GM18526 (cell line): ENCODE results near the gene KDM5A.

Source experiments
- POLR2A ChIP-seq: IDR thresholded peaks from 3 replicates; pipeline ENCODE4 v1.6.1; 2011; ENCODE audit not compliant: insufficient read length; ENCODE audit errors: extremely low read depth

KDM5A gene

DNA sequence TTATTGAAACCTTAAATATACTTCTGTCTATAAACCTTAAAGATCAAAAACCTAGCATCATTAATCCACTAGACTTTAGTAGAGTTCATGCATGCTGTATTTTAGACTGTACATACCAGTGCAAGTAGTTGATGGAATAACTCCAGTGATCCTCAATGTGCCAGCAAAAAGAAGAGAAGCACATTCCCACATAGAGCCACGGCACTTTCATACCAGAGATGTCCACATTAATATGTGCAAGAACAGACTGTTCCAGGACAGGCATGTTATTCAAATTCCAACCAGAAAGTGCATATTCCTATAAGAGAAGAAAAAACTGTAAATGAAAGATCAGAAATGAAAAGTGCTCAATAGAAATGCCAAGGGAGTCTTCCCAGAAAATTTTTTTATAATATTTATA, 55.0 kb downstream of the KDM5A start:
- no peak for TF ChIP-seq POLR2A

DNA sequence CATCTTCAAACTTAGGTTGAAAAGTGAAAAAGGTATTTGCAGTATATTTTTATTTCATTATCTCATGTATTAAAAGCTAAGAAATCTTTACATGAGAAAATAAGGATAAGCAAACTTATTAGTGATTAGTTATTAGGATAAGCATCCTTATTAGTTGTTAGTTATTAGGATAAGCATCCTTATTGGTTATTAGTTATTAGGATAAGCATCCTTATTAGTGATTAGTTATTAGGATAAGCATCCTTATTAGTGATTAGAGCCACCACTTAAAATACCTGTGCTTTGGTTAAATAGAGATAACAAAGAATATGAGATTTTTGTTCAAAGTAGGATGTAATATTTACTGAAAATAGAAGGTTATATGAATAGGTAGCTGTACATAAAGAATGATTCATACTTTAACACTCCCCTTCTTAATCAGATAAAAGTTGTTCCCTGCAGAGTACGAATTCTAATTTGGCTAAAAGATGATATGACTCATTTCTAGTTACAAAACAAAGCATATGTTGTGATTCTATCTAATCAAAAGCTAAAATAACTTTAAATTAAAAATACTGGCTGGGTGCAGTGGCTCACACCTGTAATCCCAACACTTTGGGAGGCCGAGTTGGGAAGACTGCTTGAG, 56.4 kb downstream of the KDM5A start:
- TF ChIP-seq POLR2A: no peak

DNA sequence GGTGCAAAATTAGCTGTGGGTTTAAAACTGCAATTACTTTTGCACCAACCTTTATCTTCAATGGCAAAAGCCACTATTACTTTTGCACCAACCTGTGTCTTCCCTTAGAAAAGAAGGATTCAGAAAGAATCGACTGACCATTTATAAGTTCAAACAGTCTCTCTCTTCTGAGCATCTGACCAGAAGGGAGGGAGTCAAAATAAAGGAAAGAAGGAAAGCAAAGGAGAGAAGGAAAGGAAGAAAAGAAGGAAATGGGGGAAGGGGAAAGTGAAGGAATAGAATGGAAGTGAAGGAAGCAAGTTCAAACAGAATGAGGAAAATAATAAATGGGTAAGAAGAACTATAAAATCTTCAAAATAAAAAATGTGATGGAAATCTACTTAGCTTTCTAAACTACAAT, 57.8 kb downstream of the KDM5A start:
- TF ChIP-seq POLR2A: no peak

DNA sequence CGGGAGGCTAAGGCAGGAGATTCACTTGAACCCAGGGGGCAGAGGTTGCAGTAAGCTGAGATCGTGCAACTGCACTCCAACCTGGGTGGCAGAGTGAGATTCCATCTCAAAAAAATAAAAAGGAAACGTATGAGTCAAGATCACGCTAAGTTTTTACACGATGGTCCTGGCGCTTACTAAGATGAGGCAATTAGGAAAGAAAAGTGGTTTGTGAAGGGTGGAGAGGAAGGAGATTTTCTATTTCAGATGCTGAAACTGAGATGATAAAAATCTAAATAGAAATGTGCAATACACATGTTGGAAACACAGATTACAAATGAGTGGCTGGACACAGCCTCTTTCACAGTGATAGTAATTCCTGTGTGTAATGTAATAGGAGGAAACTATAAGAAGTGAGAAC, 63.2 kb downstream of the KDM5A start:
- no peak for TF ChIP-seq POLR2A

DNA sequence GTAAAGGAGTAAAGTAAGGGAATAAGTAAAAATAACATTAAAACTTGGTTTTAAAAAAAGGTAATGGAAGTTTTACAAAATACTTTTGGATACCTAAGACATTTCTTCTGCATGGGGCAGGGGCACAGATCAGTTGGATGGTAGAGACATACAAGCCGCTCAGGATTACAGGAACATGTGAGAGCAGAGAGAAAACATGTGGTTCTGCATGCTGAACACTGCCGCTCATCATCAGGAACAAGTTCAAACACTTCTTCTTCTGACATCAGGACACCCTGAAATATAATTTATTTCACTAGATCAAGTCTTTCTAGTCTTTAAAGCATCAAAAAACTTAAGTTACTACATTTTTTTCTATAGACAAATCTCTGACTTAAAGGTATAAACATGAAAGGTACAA, 65.6 kb downstream of the KDM5A start:
- TF ChIP-seq POLR2A: no peak

DNA sequence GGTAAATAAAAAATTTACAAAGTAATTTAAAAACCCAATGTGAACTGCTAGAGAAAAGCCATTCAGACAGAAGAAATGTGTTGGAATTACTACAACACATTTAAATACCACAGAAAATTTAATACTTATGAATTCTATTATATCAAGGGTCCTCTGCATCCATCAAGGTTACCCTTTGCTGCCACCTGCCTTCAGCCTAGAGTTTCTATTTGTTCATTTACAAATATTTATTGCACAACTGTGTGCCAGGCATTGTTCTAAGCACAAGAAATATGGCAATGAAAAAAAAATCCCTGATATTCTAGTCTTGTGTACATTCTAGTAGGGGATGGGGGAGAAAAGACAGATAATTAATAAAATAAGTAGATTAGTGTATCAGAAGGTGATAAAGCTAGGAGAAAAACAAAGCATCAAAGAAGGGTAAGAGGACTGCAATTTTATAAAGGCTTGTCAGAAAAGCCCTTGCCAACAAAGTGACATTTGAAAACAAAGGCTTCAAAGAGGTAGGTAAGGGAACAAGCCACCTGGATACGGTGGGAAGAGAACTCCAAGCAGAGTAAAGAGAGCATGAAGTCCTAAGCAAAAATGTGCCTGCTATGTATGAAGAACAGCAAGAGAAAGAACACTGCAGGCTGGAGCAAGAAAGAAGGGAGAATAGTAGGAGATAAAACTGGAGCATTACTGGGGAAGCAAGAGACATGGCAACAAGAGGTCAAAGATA, 67.4 kb downstream of the KDM5A start:
- TF ChIP-seq POLR2A: no peak

DNA sequence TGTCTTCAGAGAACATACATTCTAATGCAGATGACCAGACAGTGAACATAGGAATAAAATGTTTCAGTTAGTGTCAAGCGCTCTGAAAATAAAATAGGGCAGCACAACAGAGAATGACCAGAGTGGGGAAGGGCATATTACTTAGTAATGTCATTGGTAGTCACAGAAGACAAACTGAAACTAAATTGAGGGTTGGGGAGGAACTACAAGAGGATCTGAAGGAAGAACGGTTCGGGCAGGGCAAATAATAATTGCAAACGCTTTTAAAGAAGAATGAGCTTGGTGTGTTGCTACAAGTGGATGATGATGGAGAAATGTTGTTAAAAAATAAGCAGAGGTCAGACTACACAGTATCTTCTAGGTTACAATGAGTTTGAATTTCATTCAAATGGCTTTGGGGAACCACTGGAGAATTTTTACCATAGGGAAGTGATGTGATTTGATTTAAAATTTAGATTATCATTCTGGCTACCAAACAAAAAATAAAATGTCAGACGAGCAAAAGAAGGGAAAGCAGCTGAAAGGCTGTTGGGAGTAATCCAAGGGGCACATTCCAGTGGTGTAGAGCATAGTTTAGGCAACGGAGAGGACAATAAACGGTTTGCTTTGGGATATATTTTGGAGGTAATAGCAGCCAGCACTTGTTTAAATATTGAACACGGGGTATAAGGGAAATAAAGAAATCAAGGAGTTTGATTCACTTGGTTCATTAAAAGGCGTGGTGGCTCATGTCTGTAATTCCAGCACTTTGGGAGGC, 70.2 kb downstream of the KDM5A start:
- TF ChIP-seq POLR2A: no peak

DNA sequence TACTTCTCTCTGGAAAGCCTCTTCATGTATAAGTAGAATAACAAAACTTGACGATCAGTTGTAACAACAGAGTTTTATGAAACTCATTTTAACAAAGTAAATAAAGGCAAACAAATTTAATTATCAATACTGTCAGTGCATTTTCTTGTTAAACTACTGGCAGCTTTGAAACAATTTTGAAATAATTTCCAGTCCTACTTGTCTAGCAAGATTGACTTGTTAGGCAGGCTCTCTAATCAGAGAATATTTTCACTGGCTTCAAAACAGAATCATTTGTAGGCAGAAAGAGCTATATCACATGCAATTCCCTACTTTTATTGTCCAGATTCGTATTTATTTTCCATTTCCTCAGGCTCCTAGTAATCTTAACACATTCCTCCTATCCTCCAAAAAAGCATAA, 80.6 kb downstream of the KDM5A start:
- no peak for TF ChIP-seq POLR2A

DNA sequence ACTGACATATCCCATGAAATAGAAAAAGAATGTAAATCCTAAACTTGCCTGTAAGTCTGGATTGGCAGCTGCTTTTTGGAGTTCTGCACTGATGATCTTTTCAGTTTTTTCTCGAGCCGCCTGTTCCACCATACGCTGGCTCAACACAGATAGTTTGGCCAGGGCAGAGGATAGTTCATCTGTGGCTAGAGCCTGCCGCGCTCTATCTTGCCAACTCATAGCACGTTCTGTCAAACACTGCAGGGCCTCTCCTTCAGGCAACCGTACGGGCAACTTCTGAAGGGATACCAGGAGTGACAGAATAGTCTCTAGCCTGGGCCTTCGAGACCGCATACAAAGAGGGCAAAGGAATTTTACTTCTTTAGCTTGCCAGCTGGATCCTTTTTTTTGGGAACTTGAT, 81.7 kb downstream of the KDM5A start:
- no peak for TF ChIP-seq POLR2A

DNA sequence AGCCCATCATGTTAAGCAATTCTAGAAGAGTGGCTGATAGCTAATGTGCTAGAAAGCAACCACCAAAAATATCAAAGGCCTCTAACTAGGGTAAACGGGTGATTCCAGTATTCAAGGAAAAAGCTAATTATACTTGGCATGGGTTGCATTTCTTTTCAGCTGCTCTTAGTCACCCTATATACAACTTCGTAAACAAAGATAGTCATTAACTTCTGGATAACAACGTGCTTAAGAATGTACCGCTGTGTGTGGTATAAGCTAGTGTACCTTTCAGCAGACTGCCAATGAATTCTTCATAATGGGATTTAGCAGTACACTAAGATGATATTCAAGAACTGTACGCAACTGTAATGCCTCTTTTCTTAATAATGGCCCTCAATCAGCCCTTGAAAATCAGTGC, 84.3 kb downstream of the KDM5A start:
- no peak for TF ChIP-seq POLR2A

DNA sequence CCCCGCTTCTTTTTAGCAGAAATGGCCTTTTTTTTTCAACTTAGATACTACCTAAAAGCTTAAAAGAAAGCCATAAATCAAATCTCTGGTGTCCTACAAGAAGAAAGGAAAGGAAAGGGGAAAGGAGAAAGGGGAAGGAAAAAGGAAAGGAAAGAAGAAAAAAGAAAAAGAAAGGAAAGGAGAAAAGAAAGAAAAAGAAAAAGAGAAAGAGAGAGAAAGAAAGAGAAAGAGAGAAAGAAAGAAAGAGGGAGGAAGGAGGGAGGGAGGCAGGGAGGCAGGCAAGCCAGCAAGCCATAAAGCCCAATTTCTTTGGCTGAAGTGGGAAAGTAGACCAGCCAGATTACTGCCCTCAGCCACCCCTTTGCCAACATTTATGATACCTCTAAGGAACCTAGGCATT, 94.0 kb downstream of the KDM5A start:
- no peak for TF ChIP-seq POLR2A

DNA sequence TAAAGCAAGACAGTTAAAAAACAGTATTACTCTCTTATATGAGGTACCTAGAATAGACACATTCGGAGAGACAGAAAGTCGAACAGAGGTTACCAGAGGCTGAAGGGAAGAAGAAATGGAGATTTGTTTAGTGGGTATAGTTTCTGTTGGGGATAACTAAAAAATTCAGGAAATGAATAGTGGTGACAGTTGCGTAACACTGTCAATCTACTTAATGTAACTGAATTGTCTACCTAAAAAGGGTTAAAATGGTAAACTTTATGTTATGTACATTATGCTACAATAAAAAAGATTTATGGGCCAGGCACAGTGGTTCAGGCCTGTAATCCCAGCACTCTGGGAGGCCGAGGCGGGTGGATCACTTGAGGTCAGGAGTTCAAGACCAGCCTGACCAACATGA, 95.9 kb downstream of the KDM5A start:
- TF ChIP-seq POLR2A: no peak

DNA sequence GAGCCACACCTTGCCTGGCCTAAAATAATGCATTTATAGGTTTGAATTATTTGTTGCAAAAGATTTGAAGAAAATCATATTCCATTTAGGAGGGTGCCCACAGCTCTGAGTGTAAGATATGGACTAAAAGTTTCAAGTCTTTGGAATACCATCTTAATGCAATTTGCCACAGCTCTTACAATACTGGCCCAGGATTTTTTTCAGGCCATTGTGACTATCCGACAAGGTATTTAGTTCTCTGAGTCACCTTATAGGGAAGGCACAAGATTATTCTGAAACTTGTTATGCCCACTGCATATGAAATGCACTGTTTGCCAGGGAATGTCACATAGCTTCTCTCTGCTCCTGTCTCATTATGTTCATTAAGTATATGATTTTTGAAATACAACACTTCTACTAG, 96.9 kb downstream of the KDM5A start:
- TF ChIP-seq POLR2A: no peak

DNA sequence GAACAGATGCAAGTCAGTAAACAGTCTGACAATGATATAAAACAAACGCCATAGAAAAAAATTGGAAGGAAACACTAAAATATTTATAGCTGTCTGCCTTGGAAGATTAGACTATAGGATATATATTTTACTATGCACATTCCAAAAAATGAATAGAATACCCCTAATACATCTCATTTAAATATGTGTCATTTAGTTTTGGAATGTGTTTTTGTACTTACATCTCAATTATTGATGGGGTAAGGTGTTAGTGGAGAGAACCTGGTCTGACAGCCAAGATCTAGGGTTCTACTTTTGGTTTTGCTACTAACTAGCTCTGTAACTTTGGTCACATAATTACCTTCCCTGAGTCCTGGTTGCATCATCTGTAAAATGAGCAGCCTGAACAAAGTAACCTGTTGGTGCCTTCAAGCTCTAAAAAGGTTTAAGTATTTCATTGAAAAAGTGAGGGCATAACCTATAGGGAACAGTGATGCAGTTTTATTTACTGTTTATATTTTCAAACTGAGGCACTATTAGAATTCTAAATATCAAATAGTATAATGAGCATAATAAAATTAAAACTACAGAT, 97.9 kb downstream of the KDM5A start:
- TF ChIP-seq POLR2A: no peak

DNA sequence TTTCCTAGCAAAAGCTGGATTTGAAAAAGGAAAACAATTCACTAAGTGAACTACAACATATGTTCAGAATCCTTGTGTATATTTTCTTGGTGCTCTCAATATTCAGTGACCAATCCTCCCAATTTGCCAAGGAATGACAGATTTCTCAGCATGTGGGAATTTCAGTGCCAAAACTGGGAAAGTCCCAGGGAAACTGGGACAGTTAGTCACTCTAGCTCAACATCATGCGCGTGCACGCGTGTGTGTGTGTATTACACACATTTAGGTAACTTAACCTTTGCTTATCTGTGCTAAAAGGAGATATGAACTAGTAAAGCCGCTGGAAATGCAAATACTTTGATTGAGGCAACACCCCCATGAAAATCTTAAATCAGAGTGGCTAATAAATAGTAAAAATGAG, 100.4 kb downstream of the KDM5A start:
- no peak for TF ChIP-seq POLR2A
